Measurements from ENCODE around the gene ACKR4. TPM values are rescaled to one million over a fixed set of nuclear protein-coding genes. Genes with fewer than 3 reads are reported as not detected.

Gene ACKR4
- total RNA-seq, 4 donors from 2014 or later, result 1.4 to 3.2 (median 2.8) TPM; not detected in 1

DNA sequence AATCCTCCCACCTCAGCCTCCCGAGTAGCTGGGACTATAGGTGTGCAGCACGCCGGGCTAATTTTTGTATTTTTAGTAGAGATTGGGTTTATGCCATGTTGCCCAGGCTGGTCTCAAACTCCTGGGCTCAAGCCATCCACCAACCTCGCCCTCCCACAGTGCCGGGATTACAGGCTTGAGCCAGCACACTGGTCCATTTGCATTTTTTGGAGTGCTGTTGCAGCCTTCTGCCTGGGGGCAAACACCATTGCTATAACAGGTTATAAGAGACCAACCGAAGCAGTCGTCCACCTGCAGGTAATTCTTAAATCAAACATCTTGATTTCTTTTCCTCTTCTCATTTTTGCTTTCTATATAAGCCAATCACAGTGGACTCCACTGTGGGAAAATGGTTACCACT lies 27.7 kb downstream of the ACKR4 start:
- TF ChIP-seq, protein P1, sequence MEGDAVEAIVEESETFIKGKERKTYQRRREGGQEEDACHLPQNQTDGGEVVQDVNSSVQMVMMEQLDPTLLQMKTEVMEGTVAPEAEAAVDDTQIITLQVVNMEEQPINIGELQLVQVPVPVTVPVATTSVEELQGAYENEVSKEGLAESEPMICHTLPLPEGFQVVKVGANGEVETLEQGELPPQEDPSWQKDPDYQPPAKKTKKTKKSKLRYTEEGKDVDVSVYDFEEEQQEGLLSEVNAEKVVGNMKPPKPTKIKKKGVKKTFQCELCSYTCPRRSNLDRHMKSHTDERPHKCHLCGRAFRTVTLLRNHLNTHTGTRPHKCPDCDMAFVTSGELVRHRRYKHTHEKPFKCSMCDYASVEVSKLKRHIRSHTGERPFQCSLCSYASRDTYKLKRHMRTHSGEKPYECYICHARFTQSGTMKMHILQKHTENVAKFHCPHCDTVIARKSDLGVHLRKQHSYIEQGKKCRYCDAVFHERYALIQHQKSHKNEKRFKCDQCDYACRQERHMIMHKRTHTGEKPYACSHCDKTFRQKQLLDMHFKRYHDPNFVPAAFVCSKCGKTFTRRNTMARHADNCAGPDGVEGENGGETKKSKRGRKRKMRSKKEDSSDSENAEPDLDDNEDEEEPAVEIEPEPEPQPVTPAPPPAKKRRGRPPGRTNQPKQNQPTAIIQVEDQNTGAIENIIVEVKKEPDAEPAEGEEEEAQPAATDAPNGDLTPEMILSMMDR (IDR thresholded peaks at IDR 0.05), result no peak
- DNase-seq (ENCODE audit: low spot score) (no peak), ATAC-seq (ENCODE audit: low FRiP score) (no peak)

DNA sequence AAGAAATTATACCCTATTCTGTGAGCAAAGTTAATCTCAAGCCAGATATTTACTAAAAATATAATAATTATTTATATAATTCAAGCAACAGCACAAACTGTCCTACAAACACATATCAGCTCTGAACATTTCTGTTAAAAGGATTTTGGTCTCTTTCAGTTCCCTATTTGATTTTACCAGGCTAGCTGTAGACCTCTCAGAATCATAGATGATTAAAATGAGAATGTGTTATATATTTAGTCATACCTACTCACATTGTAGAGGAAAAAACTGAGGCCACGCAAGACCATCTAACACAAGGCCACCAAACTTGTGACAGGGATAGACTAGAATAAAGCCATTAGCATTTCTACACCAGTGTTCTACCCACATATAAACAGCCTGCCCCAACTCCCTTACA lies 28.5 kb downstream of the ACKR4 start:
- TF ChIP-seq, protein P1 (IDR thresholded peaks at IDR 0.05), result no peak
- DNase-seq (ENCODE audit: low spot score) (no peak), ATAC-seq (ENCODE audit: low FRiP score) (no peak)

- TF ChIP-seq, protein P1 (IDR thresholded peaks at IDR 0.05), result no peak
- DNase-seq (ENCODE audit: low spot score) (no peak), ATAC-seq (ENCODE audit: low FRiP score) (no peak)
Measured at GRCh38 chr3:132626955-132627354, 29.9 kb downstream of the ACKR4 start.

DNA sequence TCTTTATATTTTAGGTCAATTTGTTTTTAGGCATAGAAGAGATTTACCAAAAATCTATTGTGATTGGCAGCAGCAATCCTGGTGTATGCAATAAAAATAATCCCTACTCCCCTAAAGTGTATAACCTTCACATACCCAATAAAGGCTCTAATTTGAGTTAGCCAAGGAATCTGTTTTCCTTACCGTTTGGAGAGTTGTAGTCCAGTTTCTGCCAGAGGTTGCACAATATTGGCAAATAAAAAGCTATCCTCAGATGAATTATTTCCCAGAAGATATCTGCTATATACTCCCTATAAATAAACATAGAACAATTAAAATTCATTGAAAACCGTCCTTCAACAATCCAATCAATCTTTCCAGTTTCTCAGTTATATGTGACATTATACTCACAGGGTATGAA lies 31.1 kb downstream of the ACKR4 start:
- DNase-seq (ENCODE audit: low spot score) (no peak), ATAC-seq (ENCODE audit: low FRiP score) (peak; percentile 48)
- TF ChIP-seq, protein P1 (IDR thresholded peaks at IDR 0.05), result no peak

- ATAC-seq (ENCODE audit: low FRiP score) (peak; percentile 77), DNase-seq (ENCODE audit: low spot score) (no peak)
- TF ChIP-seq, protein P1 (IDR thresholded peaks at IDR 0.05), result no peak
Measured at GRCh38 chr3:132629928-132630327, 32.9 kb downstream of the ACKR4 start.

DNA sequence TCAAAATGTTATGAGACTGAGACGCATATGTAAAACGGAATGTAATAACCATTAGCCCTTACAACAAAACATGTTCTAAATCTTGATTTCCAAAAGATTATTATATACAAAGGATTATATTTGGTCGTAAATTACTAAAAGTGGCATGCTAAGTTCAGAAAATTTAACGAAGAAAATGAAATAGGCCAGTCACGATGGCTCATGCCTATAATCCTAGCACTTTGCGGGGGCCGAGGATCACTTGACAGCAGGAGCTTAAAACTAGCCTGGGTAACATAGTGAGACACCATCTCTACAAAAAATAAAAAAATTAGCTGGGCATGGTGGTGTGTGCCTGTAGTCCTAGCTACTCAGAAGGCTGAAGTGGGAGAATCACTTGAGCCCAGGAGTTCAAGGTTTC lies 33.5 kb downstream of the ACKR4 start:
- DNase-seq (ENCODE audit: low spot score) (no peak), ATAC-seq (ENCODE audit: low FRiP score) (no peak)
- TF ChIP-seq, protein P1 (IDR thresholded peaks at IDR 0.05), result no peak

- TF ChIP-seq, protein P1 (IDR thresholded peaks at IDR 0.05), result no peak
- ATAC-seq (ENCODE audit: low FRiP score), result no peak
- DNase-seq (ENCODE audit: low spot score), result no peak
Measured at GRCh38 chr3:132635052-132635451, 38.0 kb downstream of the ACKR4 start.

Measured in omental fat pad (tissue), 4 donors.